Hair follicle dermal papilla cell (primary cell): ENCODE data around the gene POM121C. TPM values are rescaled to one million over a fixed set of nuclear protein-coding genes. Genes with fewer than 3 reads are reported as not detected.

Source experiments
- small RNA-seq: library from RNA; depleted of rRNA; stranded (forward); fragments of <200 nt; gene quantifications from one replicate; pipeline ENCODE3, GENCODE V24; 2012
- total RNA-seq: library from RNA; depleted of rRNA; stranded (reverse); fragments of >200 nt; gene quantifications from 2 replicates; pipeline ENCODE4 v1.2.3, GENCODE V29; 2012

POM121C gene
- total RNA-seq = 15.6 and 16.0 TPM in 2 replicates

GRCh38 chr7:75485979-75486643, at the start of gene POM121C:
POM121C (minus strand) TSS chr7:75486299; CDS start chr7:75441496, 44,803 bp downstream.

GRCh38 chr7:75492020-75492419, 5.9 kb upstream of the POM121C start, which contains the start of gene SPDYE5:
SPDYE5 (plus strand) TSS chr7:75492320; CDS start chr7:75494048, 1,728 bp downstream.

GRCh38 chr7:75395329-75395728, 90.8 kb downstream of the POM121C start, which contains the start of gene TRIM73:
TRIM73 (plus strand) TSS chr7:75395629; CDS start chr7:75398934, 3,305 bp downstream.

Small RNAs within 50 kb of the gene (small RNA-seq; reads per million reads assigned to genes)
- not detected for gene AC211429.1
- not detected for gene RF00019

Other genes starting within 250 kb of the POM121C start
- gene TRIM73, start 90.7 kb downstream of the POM121C start, total RNA-seq = 0.24 and 1.1 TPM in 2 replicates
- gene SPDYE5, start 6.0 kb upstream of the POM121C start, total RNA-seq = 0.12 TPM in 1 of 2 replicates, not detected in the other